Endothelial cell of umbilical vein (primary cell): ENCODE data around the gene RAB4A.

Experiments used
- CTCF ChIP-seq, 2 donors: IDR thresholded peaks; 1 replicate in 1 of 2; 2 replicates in 1 of 2; pipeline ENCODE4 v1.5.1; 2011; ENCODE audit warnings: low read length in 2 of 2, mild to moderate bottlenecking in 2 of 2, moderate library complexity in 2 of 2, control low read depth in 1 of 2, inconsistent platforms in 1 of 2, low read depth in 1 of 2; ENCODE audit not compliant: insufficient read depth in 1 of 2; ENCODE audit errors: extremely low read depth in 1 of 2
- EZH2 ChIP-seq: IDR thresholded peaks from 2 replicates; pipeline ENCODE4 v1.6.1; 2012; ENCODE audit warnings: borderline replicate concordance, low read depth, mild to moderate bottlenecking, moderate library complexity, low read length, inconsistent platforms; ENCODE audit not compliant: severe bottlenecking
- GATA2 ChIP-seq: IDR thresholded peaks from 2 replicates; pipeline ENCODE4 v1.7.0; 2011; ENCODE audit warnings: low read depth, mild to moderate bottlenecking, moderate library complexity, mixed read lengths, low read length; ENCODE audit not compliant: insufficient read length, insufficient read depth
- MYC ChIP-seq: IDR thresholded peaks from one replicate; pipeline ENCODE4 v1.6.1; 2011; ENCODE audit warnings: mild to moderate bottlenecking, low read depth, low read length
- POLR2A ChIP-seq: IDR thresholded peaks from 2 replicates; pipeline ENCODE4 v1.6.1; 2012; ENCODE audit warnings: low read depth, mild to moderate bottlenecking, control low read depth, low read length
- POLR2AphosphoS5 ChIP-seq: IDR thresholded peaks from 2 replicates; pipeline ENCODE4 v1.6.1; 2012; ENCODE audit warnings: low read depth, mild to moderate bottlenecking, control low read depth, low read length, moderate library complexity; ENCODE audit not compliant: insufficient read depth

- no peak for TF ChIP-seq CTCF (IDR thresholded peaks at IDR 0.05; ENCODE audit: extremely low read depth in 1 of 2, insufficient read depth in 1 of 2, low read depth in 1 of 2, low read length in 2 of 2)
- no peak for TF ChIP-seq POLR2A
- no peak for TF ChIP-seq EZH2
- TF ChIP-seq MYC, result no peak
- TF ChIP-seq POLR2AphosphoS5, result no peak
- TF ChIP-seq GATA2, result no peak
Measured at GRCh38 chr1:229336345-229336744, 65.4 kb downstream of the RAB4A start.
